ENCODE results near the gene BLVRB. TPM values are rescaled to one million over a fixed set of nuclear protein-coding genes. Genes with fewer than 3 reads are reported as not detected.
"Not testable (repeated sequence)": the region's sequence is repeated elsewhere in the genome, so short reads cannot be mapped to it uniquely, and the experiment has no call there.

The BLVRB gene
- total RNA-seq, 1 donor from 2014 or later, result 86.1 TPM

DNA sequence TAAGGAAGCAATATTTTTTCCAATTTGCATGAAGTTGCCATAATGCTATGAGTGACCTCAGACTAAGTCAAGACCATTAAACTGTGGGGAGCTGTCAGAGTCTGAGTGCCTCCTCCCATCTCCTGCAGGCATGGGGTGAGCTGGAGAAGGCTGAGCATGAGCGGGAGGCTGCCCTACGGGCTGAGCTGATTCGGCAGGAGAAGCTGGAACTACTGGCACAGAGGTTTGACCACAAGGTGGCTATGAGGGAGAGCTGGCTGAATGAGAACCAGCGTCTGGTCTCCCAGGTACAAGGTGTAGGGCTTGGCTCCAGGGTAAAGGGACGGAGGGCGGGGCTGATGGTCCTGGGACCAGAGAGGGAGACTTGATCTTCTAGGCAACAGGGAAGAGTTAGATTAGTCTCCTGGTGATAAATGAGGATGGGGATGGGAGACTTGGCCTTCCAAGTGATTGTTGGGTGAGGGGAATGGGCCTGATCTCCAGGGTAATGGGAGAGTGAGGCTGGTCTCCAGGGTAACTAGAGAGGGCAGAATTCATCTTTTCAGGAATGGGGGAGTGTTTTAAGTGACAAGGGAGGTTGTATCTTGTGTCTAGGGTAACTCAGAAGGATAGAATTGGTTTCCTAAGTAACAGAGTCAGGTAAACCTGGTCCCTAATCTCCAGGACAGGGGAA, 37.2 kb upstream of the BLVRB start:
- no peaks in the 10 kb centered on the region for H3K36me3 ChIP-seq (ENCODE audit: control insufficient read depth, insufficient read depth, low read length)
- peaks cover 13% of the 10 kb centered on the region for H3K27me3 ChIP-seq (ENCODE audit: control insufficient read depth, insufficient read depth, low read length)
- DNase-seq (ENCODE audit: low read depth), result no peak
- TF ChIP-seq CTCF (IDR thresholded peaks at IDR 0.05; ENCODE audit: insufficient read depth, low read length, poor library complexity, severe bottlenecking), result no peak
- no peak overlapping the region for H3K4me3 ChIP-seq (ENCODE audit: low read depth, low read length)

GRCh38 chr19:40502081-40502480, 36.5 kb upstream of the BLVRB start:
- no peaks in the 10 kb centered on the region for H3K36me3 ChIP-seq (ENCODE audit: control insufficient read depth, insufficient read depth, low read length)
- no peak for TF ChIP-seq CTCF (IDR thresholded peaks at IDR 0.05; ENCODE audit: insufficient read depth, low read length, poor library complexity, severe bottlenecking)
- no peak for DNase-seq (ENCODE audit: low read depth)
- H3K27me3 ChIP-seq (ENCODE audit: control insufficient read depth, insufficient read depth, low read length), result peaks cover 13% of the 10 kb centered on the region
- no peak overlapping the region for H3K4me3 ChIP-seq (ENCODE audit: low read depth, low read length)

DNA sequence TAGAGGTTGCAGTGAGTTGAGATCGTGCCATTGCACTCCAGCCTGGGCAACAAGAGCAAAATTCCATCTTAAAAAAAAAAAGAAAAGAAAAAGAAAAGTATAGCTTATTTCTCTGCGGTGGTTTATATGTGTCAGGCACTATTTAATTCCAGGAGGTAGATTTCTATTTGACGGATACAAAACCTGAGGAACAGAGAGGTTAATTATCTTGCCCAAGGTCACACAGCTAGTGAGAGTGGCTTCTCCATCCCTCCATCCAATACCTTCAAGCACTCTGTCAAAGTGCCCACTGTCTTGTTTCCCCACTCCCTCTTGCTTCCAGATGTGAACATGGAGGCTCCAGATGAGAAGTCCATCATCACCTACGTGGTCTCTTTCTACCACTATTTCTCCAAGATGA, 36.1 kb upstream of the BLVRB start:
- Histone ChIP-seq H3K36me3 (ENCODE audit: control insufficient read depth, insufficient read depth, low read length) (no peaks in the 10 kb centered on the region), H3K4me3 (ENCODE audit: low read depth, low read length) (no peak overlapping the region), H3K27me3 (ENCODE audit: control insufficient read depth, insufficient read depth, low read length) (peaks cover 13% of the 10 kb centered on the region)
- DNase-seq (ENCODE audit: low read depth), result no peak
- no peak for TF ChIP-seq CTCF (IDR thresholded peaks at IDR 0.05; ENCODE audit: insufficient read depth, low read length, poor library complexity, severe bottlenecking)

DNA sequence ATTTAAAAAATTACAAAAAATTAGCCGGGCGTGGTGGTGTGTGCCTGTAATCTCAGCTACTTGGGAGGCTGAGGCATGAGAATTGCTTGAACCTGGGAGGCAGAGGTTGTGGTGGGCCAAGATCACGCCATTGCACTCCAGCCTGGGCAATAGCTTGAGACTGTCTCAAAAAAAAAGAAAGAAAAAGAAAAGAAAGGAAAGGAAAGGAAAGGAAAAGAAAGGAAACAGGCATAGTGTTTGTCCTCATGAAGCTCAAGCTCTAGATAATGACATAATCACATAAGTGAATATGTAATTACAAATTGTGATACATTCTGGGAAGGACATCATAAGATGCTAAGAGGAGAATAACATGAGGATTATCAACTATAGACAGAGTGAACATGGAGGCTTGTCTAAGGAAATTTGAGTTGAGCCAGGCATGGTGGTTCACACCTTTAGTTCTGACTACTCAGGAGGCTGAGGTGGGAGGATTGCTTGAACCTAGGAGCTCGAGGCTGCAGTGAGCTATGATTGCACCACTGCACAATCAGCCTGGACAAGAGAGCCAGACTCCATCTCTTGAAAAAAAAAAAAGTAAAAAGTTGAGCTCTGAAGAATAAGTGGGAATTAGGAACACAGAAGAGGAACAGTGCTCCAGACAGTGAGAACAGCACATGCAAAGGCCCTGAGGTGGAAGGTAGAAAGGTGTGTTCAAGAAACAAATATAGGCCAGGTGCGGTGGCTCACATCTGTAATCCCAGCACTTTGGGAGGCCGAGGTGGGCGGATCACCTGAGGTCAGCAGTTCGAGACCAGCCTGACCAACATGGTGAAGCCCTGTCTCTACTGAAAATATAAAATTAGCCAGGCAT, 35.4 kb upstream of the BLVRB start:
- H3K36me3 ChIP-seq (ENCODE audit: control insufficient read depth, insufficient read depth, low read length); H3K4me3 ChIP-seq (ENCODE audit: low read depth, low read length); DNase-seq (ENCODE audit: low read depth); H3K27me3 ChIP-seq (ENCODE audit: control insufficient read depth, insufficient read depth, low read length): not testable (repeated sequence)

DNA sequence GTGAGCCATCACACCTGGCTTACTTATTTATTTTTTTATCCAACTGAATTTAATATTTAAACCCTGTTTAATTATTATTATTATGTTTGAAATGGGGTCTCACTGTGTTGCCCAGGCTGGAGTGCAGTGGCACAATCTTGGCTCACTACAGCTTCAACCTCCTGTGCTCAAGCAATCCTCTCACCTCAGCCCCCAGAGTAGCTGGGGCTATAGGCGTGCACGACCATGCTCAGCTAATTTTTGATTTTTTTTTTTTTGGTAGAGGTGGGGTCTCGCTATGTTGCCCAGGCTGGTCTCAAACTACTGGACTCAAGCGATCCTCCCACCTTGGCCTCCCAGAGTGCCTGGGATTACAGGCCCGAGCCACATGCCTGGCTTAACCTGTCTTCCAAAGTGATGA, 33.8 kb upstream of the BLVRB start:
- peaks cover 12% of the 10 kb centered on the region for H3K27me3 ChIP-seq (ENCODE audit: control insufficient read depth, insufficient read depth, low read length)
- no peaks in the 10 kb centered on the region for H3K36me3 ChIP-seq (ENCODE audit: control insufficient read depth, insufficient read depth, low read length)
- TF ChIP-seq CTCF (IDR thresholded peaks at IDR 0.05; ENCODE audit: insufficient read depth, low read length, poor library complexity, severe bottlenecking), result no peak
- DNase-seq (ENCODE audit: low read depth), result no peak
- no peak overlapping the region for H3K4me3 ChIP-seq (ENCODE audit: low read depth, low read length)

DNA sequence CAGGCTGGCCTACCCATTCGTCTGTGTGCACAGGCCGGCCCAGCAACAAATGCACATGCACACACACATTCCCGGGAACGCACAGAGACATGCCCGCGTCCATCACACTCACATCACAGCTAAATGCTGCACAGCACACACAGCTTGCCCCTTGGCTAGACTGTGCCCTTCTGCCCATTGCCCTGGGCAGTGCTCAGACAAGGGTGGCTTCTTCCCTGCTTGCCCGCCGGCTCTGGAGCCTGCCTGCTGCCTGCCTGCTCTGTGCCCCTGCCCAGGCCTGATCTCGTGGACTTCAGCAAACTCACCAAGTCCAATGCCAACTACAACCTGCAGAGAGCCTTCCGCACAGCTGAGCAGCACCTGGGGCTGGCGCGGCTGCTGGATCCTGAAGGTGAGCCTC, 31.7 kb upstream of the BLVRB start:
- Histone ChIP-seq H3K27me3 (ENCODE audit: control insufficient read depth, insufficient read depth, low read length) (peaks cover 11% of the 10 kb centered on the region), H3K36me3 (ENCODE audit: control insufficient read depth, insufficient read depth, low read length) (no peaks in the 10 kb centered on the region), H3K4me3 (ENCODE audit: low read depth, low read length) (no peak overlapping the region)
- no peak for TF ChIP-seq CTCF (IDR thresholded peaks at IDR 0.05; ENCODE audit: insufficient read depth, low read length, poor library complexity, severe bottlenecking)
- no peak for DNase-seq (ENCODE audit: low read depth)

Data from kidney epithelial cell (primary cell).